Hepatocyte (in vitro differentiated cells): ENCODE results near the gene HES7. TPM values are rescaled to one million over a fixed set of nuclear protein-coding genes. Genes with fewer than 3 reads are reported as not detected.

Experiments used
- DNase-seq: peaks from one replicate; pipeline ENCODE4 v3.0.0-alpha.2; 2016; ENCODE audit warnings: low spot score
- H2AFZ ChIP-seq: fragments of 200-600 bp; sonication (generic); 2 replicates; pipeline ENCODE4 v1.6.0; 2016; ENCODE audit warnings: antibody characterized with exemption, mild to moderate bottlenecking
- H3K27ac ChIP-seq: fragments of 200-600 bp; sonication (generic); 2 replicates; pipeline ENCODE4 v1.5.1; 2016; ENCODE audit warnings: mild to moderate bottlenecking
- H3K27me3 ChIP-seq: fragments of 200-600 bp; sonication (generic); 2 replicates; pipeline ENCODE4 v1.6.1; 2016
- H3K36me3 ChIP-seq: fragments of 200-600 bp; sonication (generic); replicated peaks from 2 replicates; pipeline ENCODE4 v1.5.1; 2016; ENCODE audit warnings: low read depth; ENCODE audit not compliant: insufficient read depth
- H3K4me1 ChIP-seq: fragments of 200-600 bp; sonication (generic); 2 replicates; pipeline ENCODE4 v1.5.1; 2016; ENCODE audit warnings: mild to moderate bottlenecking, moderate library complexity; ENCODE audit not compliant: insufficient read depth
- H3K4me2 ChIP-seq: fragments of 200-600 bp; sonication (generic); 2 replicates; pipeline ENCODE4 v1.6.0; 2016
- H3K4me3 ChIP-seq: fragments of 200-600 bp; sonication (generic); 2 replicates; pipeline ENCODE4 v1.5.1; 2016; ENCODE audit warnings: mild to moderate bottlenecking
- H3K79me2 ChIP-seq: fragments of 200-600 bp; sonication (generic); 2 replicates; pipeline ENCODE4 v1.6.0; 2017; ENCODE audit warnings: mild to moderate bottlenecking
- H3K9me2 ChIP-seq: fragments of 200-600 bp; sonication (generic); replicated peaks from 2 replicates; pipeline ENCODE4 v1.6.0; 2017; ENCODE audit warnings: mild to moderate bottlenecking; ENCODE audit not compliant: insufficient read depth
- H3K9me3 ChIP-seq: fragments of 200-600 bp; sonication (generic); 2 replicates; pipeline ENCODE4 v1.5.1; 2016; ENCODE audit warnings: low read depth, mild to moderate bottlenecking
- H4K20me1 ChIP-seq: fragments of 200-600 bp; sonication (generic); 2 replicates; pipeline ENCODE4 v1.6.0; 2016; ENCODE audit warnings: mild to moderate bottlenecking; ENCODE audit not compliant: insufficient read depth, poor library complexity, severe bottlenecking
- CTCF ChIP-seq: fragments of 200-600 bp; sonication (generic); IDR thresholded peaks from 2 replicates; pipeline ENCODE4 v1.5.1; 2016; ENCODE audit warnings: antibody characterized with exemption, mild to moderate bottlenecking; ENCODE audit not compliant: poor library complexity
- EZH2 ChIP-seq: fragments of 200-600 bp; sonication (generic); IDR thresholded peaks from 2 replicates; pipeline ENCODE4 v1.6.1; 2016; ENCODE audit warnings: antibody characterized with exemption, mild to moderate bottlenecking, borderline replicate concordance
- EZH2phosphoT487 ChIP-seq: fragments of 200-600 bp; sonication (generic); IDR thresholded peaks from one replicate; pipeline ENCODE4 v1.6.1; 2018; ENCODE audit warnings: antibody characterized with exemption, mild to moderate bottlenecking, low read depth, moderate library complexity; ENCODE audit not compliant: unreplicated experiment, severe bottlenecking
- WGBS: methylation state at CpG from one replicate; pipeline ENCODE4 v1.1.6; 2016; ENCODE audit warnings: low lambda C conversion rate; ENCODE audit errors: missing lambda C conversion rate; 5-methylcytosine and 5-hydroxymethylcytosine counted together
- polyA plus RNA-seq: library from polyadenylated mRNA; unstranded; fragments of >200 nt; fragmentation: Nextera tagmentation; extraction: Ambion mirVana; gene quantifications from 2 replicates; pipeline ENCODE4 v1.2.1, GENCODE V29; 2016
- total RNA-seq: library from RNA; depleted of rRNA; stranded (reverse); fragments of >200 nt; gene quantifications from 2 replicates; pipeline ENCODE4 v1.2.3, GENCODE V29; 2014

The HES7 gene
- total and polyA plus RNA-seq, 2 experiments from 2014 or later = not detected

- Histone ChIP-seq H3K27me3 (peaks cover 33% of the 10 kb centered on the region), H3K4me2 (peak overlapping the region; percentile 88), H3K9me3 (no peaks in the 10 kb centered on the region), H3K79me2 (no peaks in the 10 kb centered on the region), H3K4me3 (no peak overlapping the region), H3K9me2 (no peaks in the 10 kb centered on the region), H3K36me3 (no peaks in the 10 kb centered on the region), H2AFZ (no peak overlapping the region), H4K20me1 (no peaks in the 10 kb centered on the region), H3K27ac (no peak overlapping the region), H3K4me1 (no peaks in the 10 kb centered on the region)
- WGBS = 66% methylated on average over 18 of the region's 18 CpGs
- peak; percentile 8 for DNase-seq
- TF ChIP-seq CTCF (no peak), EZH2 (no peak), EZH2phosphoT487 (no peak)
Observed at GRCh38 chr17:8116776-8117175, 7.1 kb downstream of the HES7 start.

GRCh38 chr17:8110907-8111306 is 13.0 kb downstream of the HES7 start:
- no peaks in the 10 kb centered on the region for H3K9me2 ChIP-seq
- H3K27ac ChIP-seq = no peak overlapping the region
- H3K79me2 ChIP-seq = no peaks in the 10 kb centered on the region
- no peak for DNase-seq
- no peak overlapping the region for H3K4me2 ChIP-seq
- no peak overlapping the region for H2AFZ ChIP-seq
- no peaks in the 10 kb centered on the region for H3K36me3 ChIP-seq
- peaks cover 34% of the 10 kb centered on the region for H3K27me3 ChIP-seq
- no peak for TF ChIP-seq EZH2
- no peak for TF ChIP-seq EZH2phosphoT487
- no peak for TF ChIP-seq CTCF
- H3K4me1 ChIP-seq = peaks cover 8% of the 10 kb centered on the region
- H4K20me1 ChIP-seq = no peaks in the 10 kb centered on the region
- 95% methylated on average over 6 of the region's 6 CpGs for WGBS
- no peaks in the 10 kb centered on the region for H3K9me3 ChIP-seq
- H3K4me3 ChIP-seq = no peak overlapping the region

GRCh38 chr17:8110456-8110804 is 13.5 kb downstream of the HES7 start:
- TF ChIP-seq EZH2phosphoT487 (no peak), CTCF (no peak), EZH2 (no peak)
- Histone ChIP-seq H3K4me2 (peak overlapping the region; percentile 91), H3K79me2 (no peaks in the 10 kb centered on the region), H3K9me2 (no peaks in the 10 kb centered on the region), H2AFZ (no peak overlapping the region), H3K36me3 (no peaks in the 10 kb centered on the region), H3K4me1 (peaks cover 8% of the 10 kb centered on the region), H4K20me1 (no peaks in the 10 kb centered on the region), H3K4me3 (no peak overlapping the region), H3K27ac (no peak overlapping the region), H3K27me3 (peaks cover 29% of the 10 kb centered on the region), H3K9me3 (no peaks in the 10 kb centered on the region)
- no peak for DNase-seq
- 29% methylated on average over 10 of the region's 10 CpGs for WGBS
